ENCODE measurements around the gene PSMD5.

The PSMD5 gene

GRCh38 chr9:120801441-120801840, 41.3 kb downstream of the PSMD5 start:
- DNase-seq = no peak

DNA sequence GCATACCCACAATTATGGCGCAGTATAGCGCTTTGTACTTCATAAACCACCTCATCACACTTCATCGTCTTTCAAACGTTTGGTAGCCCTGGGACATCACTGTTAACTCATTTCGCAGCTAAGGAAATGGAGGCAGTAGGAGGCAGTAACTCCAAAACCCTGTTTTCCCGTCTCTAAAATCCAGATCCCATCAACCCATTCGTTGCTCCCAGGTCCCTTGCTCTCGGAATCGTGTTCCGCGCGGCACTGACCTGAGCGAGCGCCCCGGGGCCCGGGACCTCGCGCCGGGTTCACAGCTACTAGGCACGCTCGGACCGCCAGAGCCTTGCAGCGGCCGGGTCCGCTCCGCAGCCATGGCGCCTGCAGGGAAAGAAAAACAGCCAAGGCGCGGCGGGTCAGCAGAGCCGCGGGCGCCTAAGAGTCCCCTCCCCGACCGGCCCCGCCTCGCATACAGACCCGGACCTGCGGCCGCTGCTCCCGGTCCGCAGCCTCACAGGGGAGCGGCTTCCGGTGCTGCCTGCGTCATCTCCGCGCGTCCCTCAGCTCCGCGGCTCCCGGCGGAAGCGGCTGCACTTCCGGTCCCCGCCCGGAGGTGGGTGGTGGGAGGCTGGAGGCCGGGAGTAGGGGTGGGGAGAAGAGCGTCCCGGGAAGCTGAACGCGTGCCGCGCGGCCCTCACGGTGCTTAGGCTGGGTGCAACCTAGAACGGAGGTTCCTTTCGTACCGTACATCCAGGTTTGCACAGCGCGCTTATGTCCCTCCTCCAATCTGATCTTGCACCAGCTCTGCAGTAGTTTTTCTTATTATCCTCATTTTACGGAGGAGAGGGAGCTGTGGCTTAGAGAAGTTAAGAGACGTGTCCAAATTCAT, 49.6 kb downstream of the PSMD5 start, which contains the start of gene FBXW2:
FBXW2 (minus strand) TSS at position 519 of the 868 bp plus-strand sequence. CDS start 5,158 bp downstream, outside the sequence.
- DNase-seq = peak; percentile 94

- DNase-seq = peak; percentile 32
These were observed 51.6 kb downstream of the PSMD5 start for GRCh38 chr9:120791161-120791560.

GRCh38 chr9:120787933-120788332, 54.8 kb downstream of the PSMD5 start:
- no peak for DNase-seq

DNA sequence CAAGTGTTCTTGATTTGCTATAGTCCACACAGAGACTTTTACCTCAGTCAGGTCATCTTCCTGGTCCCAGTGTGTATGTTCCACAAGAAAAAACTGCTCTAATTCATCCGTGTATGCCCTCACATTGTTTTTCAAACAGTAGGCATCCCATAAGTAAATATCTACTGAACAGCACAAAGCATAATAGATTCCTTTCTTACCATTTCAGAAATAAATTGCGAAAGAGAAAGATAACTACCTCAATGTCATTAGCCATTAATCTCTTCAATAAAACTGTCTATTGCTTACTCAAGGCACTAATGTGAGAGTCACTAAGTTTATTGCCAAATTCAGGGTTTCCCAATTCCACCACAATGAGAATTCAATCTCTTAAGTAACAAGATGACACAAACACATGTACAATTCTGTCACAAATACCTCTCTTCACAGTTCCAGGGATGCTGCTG, 59.1 kb downstream of the PSMD5 start:
- peak; percentile 76 for DNase-seq

GRCh38 chr9:120781236-120781635, 61.5 kb downstream of the PSMD5 start:
- no peak for DNase-seq

- DNase-seq = no peak
These were observed 62.4 kb downstream of the PSMD5 start for GRCh38 chr9:120780367-120780766.

GRCh38 chr9:120779227-120779626, 63.5 kb downstream of the PSMD5 start:
- DNase-seq = no peak

DNA sequence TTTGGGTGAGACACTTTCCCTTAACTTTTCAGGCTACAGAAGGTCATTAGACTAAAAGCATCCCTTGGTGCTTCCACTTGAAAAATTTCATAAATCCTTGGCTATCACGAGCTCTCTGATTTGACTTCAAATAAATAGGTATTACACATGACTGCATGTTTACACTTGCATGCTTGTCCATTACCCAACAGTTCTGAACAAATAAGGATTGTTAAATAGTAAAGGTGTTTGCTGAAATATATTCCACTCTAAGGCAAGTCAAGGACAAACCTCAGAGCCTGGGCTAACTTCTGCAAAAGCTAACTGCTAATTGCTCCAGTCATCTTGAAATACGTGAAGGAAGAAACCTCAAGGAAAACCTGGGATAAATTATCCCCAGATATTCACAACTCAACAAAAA, 64.0 kb downstream of the PSMD5 start:
- no peak for DNase-seq

GRCh38 chr9:120777229-120777628, 65.5 kb downstream of the PSMD5 start:
- DNase-seq = no peak

GRCh38 chr9:120776788-120777187, 65.9 kb downstream of the PSMD5 start:
- no peak for DNase-seq

DNA sequence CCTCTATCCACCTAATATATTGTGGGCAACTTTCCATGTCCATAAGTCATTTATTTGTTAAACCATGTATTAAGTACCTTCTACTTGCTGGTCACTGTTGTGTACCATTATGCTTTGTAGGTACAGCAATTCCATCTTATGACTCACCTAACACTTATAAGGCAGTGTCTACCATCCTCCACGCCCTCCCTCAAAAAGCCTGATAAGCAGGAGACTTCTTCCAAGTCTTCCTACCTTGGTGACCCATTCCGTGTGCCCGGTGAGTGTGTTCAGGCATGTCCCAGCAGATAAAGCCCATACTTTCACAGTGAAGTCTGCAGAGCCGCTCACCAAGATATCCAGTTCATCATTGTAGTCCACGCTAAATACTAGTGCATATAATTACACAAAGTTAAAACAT, 66.9 kb downstream of the PSMD5 start:
- peak; percentile 36 for DNase-seq

DNA sequence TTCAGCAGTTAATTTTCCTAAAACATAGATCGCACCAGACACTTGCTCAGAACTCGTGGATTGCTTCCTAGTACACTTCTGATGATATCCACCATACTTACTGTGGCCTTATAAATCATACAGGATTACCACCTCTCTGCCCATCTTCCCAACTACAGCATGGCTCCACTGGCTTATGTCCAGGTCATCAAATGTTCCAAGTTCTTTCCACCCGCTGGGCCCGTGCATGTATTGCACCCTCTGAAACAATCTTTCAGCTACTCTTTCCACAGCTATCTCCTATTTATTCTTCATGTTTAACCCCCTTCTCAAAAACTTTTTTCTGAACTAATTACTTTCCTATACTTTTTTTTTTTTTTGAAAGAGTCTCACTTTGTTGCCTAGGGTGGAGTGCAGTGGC, 68.0 kb downstream of the PSMD5 start:
- DNase-seq = no peak

DNA sequence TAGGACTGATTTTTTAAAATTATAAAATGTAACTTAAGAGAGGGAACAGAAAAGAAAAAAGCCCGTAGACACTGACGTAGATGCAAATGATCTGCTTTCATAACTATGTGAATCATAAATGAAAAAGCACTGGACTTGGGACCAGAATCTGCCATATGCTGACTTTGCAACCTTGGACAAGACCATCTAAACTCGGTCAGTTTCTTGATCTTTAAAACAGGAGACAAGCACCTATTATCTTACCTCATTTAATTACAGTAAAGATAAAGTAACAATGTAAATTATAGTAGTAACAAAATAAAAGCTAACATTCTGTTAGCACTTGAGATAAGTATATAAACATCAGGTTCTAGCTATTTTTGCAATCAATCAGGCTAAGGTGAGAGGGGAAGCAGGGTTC, 69.5 kb downstream of the PSMD5 start:
- no peak for DNase-seq

DNA sequence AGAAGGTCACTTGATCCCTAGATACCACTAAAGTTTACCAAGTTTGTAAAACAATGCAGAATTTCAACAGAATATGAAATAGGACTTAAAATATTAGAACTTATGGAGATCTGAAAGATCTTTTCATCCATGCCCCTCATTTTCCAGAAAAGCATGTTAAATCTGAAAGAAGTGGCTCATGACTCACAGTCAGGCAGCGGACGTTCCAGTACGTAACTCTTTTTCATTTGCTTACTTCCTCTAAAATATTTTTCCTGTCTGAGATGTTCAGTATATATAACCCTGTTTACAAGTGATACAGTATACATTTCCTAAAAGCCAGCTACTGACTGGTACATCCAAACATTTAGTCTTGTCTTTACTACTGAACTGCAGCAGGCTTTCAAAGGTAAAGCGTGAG, 71.8 kb downstream of the PSMD5 start:
- no peak for DNase-seq

GRCh38 chr9:120768886-120769285, 73.8 kb downstream of the PSMD5 start:
- DNase-seq = no peak

- no peak for DNase-seq
These were observed 74.5 kb downstream of the PSMD5 start for GRCh38 chr9:120768247-120768646.

DNA sequence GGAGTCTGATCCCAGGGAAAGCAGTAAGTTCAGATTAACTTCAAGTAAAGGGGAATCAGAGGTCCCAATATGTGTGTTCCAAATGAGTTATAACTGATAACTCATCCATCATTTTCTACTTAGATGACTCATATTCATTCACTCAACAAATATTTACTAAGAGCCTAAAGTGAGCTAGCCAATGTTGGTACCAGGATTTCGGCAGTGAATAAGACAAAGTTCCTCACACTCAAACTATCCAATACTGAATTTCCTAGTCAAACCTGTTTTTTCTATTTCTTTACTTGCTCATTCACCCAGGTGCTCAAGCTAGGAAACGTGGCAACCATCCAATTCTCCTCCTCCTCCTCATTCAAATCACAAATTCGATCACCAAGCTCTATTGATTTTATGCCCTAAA, 75.3 kb downstream of the PSMD5 start:
- DNase-seq = peak; percentile 38

All from hematopoietic multipotent progenitor cell treated with erythropoietin and hydrocortisone succinate and interleukin-3 and kit ligand, for 6 days (in vitro differentiated cells).